Head of caudate nucleus (tissue), 42 donors: ENCODE results near the gene RBM4B.
A peak's percentile ranks its signal among the peaks of the same experiment; 100 is the strongest.
"Not testable (repeated sequence)": the region's sequence is repeated elsewhere in the genome, so short reads cannot be mapped to it uniquely, and the experiment has no call there.

ENCODE experiments used
- DNase-seq, 42 donors: peaks; one replicate each; pipeline versions ENCODE4 v3.0.0 to v3.0.0-alpha.2; 2020 to 2021; ENCODE audit warnings: mixed read lengths in 7 of 42
- intact Hi-C: fragments of 100-400 bp; cut with DNase I; formaldehyde crosslinking; loops from one replicate; pipeline ENCODE4 v1.15.0; 2022

RBM4B gene

GRCh38 chr11:66663741-66664296, 13.9 kb downstream of the RBM4B start:
- DNase-seq = peak in 1 of 42 donors; percentile 11
- intact Hi-C loops = no loop called here

- DNase-seq = no peak
- intact Hi-C loops = no loop called here
These were observed 17.9 kb downstream of the RBM4B start for GRCh38 chr11:66659763-66660162.

DNA sequence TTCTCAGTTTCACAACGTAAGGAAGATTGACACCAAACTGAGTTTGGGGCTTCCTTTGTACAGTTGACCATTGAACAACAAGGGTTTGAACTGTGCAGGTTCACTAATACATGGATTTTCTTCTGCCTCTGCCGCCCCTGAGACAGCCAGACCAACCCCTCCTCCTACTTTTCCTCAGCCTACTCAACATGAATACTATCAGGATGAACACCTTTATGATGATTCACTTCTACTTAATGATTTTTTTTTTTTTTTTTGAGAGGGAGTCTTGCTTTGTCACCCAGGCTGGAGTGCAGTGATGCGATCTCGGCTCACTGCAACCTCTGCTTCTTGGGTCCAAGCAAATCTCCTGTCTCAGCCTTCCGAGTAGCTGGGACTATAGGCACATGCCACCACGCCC, 24.6 kb downstream of the RBM4B start:
- DNase-seq = peak in 6 of 42 donors; percentile 18 to 53 (median 28)
- intact Hi-C loops = no loop called here

DNA sequence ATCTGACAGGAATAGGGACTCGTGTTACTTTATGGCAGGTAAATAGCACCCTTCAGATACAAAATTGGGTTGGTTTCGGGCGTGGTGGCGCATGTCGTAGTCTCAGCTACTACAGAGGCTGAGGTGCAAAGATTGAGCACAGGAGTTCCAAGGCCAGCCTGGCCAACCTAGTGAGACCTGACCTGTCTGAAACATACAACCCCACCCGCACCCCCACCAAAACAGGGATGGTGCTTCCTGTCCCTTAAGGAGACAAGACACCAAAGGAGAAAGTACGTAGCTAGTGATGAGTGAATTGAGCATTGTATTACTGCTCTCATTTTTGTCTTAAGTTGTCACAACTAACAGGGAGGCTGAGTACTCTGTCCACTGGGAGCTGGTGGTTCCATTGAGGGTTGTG, 25.0 kb downstream of the RBM4B start:
- peak in 6 of 42 donors; percentile 11 to 43 (median 18) for DNase-seq
- intact Hi-C loops = no loop called here

DNA sequence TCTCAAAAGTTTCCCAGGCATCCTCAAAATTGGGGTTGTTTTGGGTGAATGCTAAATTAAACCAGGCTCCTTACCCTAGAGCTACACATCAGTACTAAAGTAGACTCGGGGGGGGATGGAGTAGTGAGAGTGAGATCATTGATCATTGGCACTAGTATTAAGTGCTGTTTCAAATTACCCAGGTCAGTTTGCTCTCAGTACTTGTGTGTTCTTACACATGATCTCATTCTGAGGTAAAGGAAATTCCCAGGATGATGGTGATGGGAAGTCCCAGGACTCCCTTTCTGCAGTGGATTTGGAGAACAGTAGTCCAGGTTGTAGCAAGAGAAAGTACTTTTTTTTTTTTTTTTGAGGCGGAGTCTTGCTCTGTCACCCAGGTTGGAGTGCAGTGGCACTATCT, 26.7 kb downstream of the RBM4B start:
- intact Hi-C loops = no loop called here
- DNase-seq = no peak

GRCh38 chr11:66649903-66650302, 27.8 kb downstream of the RBM4B start:
- intact Hi-C loops = no loop called here
- no peak for DNase-seq

DNA sequence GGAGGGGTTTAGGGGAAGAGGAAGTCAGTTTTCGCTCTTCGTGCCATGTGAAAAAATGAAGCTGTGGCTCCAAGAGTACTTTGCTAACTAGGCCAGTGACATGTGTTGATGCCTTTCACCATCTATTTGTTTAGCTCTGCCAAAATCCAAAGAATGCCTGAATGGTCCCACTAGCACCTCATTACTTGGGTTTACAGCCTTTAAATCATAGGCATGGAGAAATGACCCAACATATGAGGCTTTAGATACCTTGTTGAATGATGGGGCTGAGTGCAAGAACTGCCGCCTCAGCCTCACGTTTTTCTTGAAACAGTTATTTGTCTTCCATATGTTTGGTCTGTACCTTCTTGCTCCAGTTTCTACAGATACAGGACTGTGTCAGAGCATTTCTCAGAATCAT, 30.9 kb downstream of the RBM4B start:
- intact Hi-C loops = no loop called here
- DNase-seq = no peak

GRCh38 chr11:66643745-66644437, 33.8 kb downstream of the RBM4B start:
- intact Hi-C loops = loop anchor here (5.0 kb wide), 1 partner anchor 33 kb away; the partner anchor contains the start of gene RBM4B

GRCh38 chr11:66641834-66642233, 35.9 kb downstream of the RBM4B start:
- intact Hi-C loops = loop anchor here (5.0 kb wide), 1 partner anchor 35 kb away; the partner anchor contains the start of gene RBM4B
- no peak for DNase-seq

More at GRCh38 chr11:66643745-66644437, 33.8 kb downstream of the RBM4B start:
- no peak for DNase-seq

DNA sequence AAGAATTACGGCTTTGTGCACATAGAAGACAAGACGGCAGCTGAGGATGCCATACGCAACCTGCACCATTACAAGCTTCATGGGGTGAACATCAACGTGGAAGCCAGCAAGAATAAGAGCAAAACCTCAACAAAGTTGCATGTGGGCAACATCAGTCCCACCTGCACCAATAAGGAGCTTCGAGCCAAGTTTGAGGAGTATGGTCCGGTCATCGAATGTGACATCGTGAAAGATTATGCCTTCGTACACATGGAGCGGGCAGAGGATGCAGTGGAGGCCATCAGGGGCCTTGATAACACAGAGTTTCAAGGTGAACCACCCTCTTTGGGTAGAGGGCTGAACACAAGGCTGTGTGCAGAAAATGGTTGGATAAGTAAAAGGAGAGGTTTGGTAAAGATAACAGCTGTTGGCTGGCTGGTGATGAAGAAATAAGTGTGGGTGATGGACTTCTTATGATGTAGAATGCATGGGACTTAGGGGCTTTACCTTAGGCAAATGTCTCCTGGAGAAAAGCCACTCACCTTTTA, 37.8 kb downstream of the RBM4B start:
- DNase-seq = not testable (repeated sequence)
- intact Hi-C loops = loop anchor here (2.0 to 5.0 kb wide), 2 partner anchors 23 to 37 kb away; partner anchors contain the start of genes RBM14 and RBM4B

GRCh38 chr11:66639066-66639813, 38.4 kb downstream of the RBM4B start:
- intact Hi-C loops = loop anchor here (2.0 kb wide), 1 partner anchor 22 kb away; the partner anchor contains the start of gene RBM14
- DNase-seq = peak in 11 of 42 donors; percentile 10 to 59 (median 36)

DNA sequence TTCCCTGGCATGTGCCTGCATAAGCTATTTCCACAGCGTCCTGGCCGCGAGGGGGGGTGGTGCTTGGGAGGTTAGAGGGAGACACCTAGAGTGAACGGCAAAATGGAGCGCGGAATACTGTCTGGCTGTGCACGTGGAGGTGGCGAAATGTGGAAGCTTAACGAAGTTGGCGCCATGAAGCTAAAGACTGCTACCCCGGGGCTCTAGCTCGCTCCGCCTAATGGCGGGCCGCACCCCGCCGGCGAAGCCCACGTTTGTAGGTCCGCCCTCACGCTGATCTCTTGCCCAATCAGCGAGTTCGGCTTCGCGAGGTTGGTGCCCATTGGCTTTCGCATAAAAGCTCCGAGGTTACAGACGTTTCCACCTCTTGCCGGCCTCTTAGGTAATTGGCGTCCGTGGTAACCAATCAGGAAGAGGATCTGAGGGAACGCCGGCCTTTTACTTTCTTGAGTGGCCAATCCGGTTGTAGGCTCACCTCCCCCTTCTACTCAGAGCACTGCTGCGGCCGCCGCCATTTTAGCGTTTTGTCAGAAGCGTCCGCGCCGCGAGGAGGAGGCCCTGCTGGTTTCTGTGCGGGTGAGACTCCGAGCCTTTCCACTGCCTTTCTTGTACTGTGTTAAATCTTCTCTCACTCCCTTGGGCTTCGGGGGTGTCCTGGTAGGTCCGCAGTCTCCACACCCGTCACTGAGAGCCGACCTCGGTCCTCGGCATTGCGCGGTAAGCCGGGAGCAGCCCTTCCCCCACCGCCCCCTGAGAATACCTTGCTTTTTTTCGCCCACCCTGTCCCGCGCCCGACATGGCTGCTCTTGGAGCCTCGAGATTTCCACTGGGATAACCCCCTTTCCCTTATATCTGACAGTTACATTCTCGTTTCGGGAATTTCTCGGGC, 39.3 kb downstream of the RBM4B start, which contains the start of gene RBM4:
TSS of gene RBM4 (plus strand) at position 527 of the 889 bp plus-strand sequence. CDS start 1,009 bp downstream, outside the sequence.
- peak; percentile 96 to 100 (median 99) for DNase-seq
- intact Hi-C loops = loop anchor here (2.0 kb wide), 1 partner anchor 22 kb away; the partner anchor contains the start of gene RBM14

GRCh38 chr11:66637557-66638176, 40.0 kb downstream of the RBM4B start:
- intact Hi-C loops = loop anchor here (2.0 kb wide), 1 partner anchor 21 kb away; the partner anchor contains the start of gene RBM14
- peak in 2 of 42 donors; percentile 9 to 18 for DNase-seq

- intact Hi-C loops = no loop called here
- no peak for DNase-seq
These were observed 41.3 kb downstream of the RBM4B start for GRCh38 chr11:66636411-66636810.

DNA sequence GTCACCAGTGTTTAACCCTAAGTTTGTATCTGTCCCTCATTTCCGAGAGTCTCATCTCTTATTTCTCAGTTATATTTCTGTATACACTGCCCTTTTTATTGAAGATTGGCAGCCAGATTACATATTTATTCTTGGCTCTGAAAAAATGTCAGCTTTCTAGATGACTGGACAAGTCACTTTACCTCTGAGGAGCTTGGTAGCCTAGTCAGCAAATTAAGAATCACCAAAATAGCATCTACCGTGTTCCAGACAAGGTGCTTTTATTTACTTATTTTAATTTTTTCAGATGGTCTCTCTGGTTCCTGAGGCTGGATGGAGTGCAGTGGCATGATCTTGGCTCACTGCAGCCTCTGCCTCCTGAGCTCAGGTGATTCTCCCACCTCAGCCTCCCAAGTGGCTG, 44.7 kb downstream of the RBM4B start:
- no peak for DNase-seq
- intact Hi-C loops = no loop called here

GRCh38 chr11:66631883-66632282, 45.8 kb downstream of the RBM4B start:
- DNase-seq = no peak
- intact Hi-C loops = no loop called here

DNA sequence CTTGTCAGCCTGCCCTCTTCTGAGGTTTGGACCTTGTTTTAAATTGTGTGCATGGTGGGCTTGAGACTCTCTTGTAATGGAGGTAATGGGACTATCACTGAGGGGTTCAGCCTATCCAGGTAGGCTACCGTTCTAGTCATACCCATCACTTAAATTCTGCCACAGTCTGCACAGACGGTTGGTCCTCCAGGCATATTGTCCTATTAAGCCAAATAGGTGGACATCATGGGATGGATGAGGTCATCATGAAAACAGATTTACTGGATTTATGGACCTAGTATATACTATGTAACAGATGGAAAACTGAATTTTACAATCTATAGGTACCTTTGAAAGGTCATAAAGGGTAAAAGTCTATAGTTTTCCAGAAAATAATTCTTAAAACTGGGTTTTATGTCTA, 48.3 kb downstream of the RBM4B start:
- intact Hi-C loops = no loop called here
- DNase-seq = no peak

- DNase-seq = no peak
- intact Hi-C loops = no loop called here
These were observed 49.6 kb downstream of the RBM4B start for GRCh38 chr11:66628061-66628603.
